ENCODE data around the gene BAZ2B. TPM values are rescaled to one million over a fixed set of nuclear protein-coding genes. Genes with fewer than 3 reads are reported as not detected.

The BAZ2B gene
- total and polyA plus RNA-seq, 4 donors, result 18.3 to 266 (median 39.5) TPM

- TF ChIP-seq, protein P1, sequence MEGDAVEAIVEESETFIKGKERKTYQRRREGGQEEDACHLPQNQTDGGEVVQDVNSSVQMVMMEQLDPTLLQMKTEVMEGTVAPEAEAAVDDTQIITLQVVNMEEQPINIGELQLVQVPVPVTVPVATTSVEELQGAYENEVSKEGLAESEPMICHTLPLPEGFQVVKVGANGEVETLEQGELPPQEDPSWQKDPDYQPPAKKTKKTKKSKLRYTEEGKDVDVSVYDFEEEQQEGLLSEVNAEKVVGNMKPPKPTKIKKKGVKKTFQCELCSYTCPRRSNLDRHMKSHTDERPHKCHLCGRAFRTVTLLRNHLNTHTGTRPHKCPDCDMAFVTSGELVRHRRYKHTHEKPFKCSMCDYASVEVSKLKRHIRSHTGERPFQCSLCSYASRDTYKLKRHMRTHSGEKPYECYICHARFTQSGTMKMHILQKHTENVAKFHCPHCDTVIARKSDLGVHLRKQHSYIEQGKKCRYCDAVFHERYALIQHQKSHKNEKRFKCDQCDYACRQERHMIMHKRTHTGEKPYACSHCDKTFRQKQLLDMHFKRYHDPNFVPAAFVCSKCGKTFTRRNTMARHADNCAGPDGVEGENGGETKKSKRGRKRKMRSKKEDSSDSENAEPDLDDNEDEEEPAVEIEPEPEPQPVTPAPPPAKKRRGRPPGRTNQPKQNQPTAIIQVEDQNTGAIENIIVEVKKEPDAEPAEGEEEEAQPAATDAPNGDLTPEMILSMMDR (IDR thresholded peaks at IDR 0.05; ENCODE audit: control extremely low read depth, extremely low read depth), result no peak
- no peak for DNase-seq
- Histone ChIP-seq H3K27me3 (ENCODE audit: control insufficient read depth in 3 of 3, insufficient read depth in 3 of 3, low read length in 2 of 3) (no peaks in the 10 kb centered on the region), H3K9ac (ENCODE audit: insufficient read depth in 1 of 2, low read length in 2 of 2) (no peak overlapping the region), H3K4me1 (ENCODE audit: control insufficient read depth in 5 of 5, insufficient read depth in 5 of 5, low read length in 5 of 5) (peaks cover 0 to 3% (median 0%) of the 10 kb centered on the region in 5 donors), H3K36me3 (ENCODE audit: control insufficient read depth in 4 of 4, insufficient read depth in 4 of 4, low read length in 4 of 4) (no peaks in the 10 kb centered on the region), H3K4me3 (no peak overlapping the region), H3K27ac (ENCODE audit: low read depth in 1 of 2, low read length in 1 of 2) (no peak overlapping the region), H3K9me3 (ENCODE audit: control insufficient read depth in 4 of 4, insufficient read depth in 3 of 4, low read length in 3 of 4) (peaks cover 0 to 7% (median 0%) of the 10 kb centered on the region in 4 donors)
- no peak for ATAC-seq (ENCODE audit: insufficient read depth, low FRiP score)
These were observed 23.4 kb upstream of the BAZ2B start for GRCh38 chr2:159639712-159640111.

- TF ChIP-seq, protein P1 (IDR thresholded peaks at IDR 0.05; ENCODE audit: control extremely low read depth, extremely low read depth), result no peak
- 78 to 96% methylated on average over 1 of the region's 1 CpG for WGBS, 2 donors
- ATAC-seq (ENCODE audit: insufficient read depth, low FRiP score) (no peak), DNase-seq (no peak)
- H3K9ac ChIP-seq (ENCODE audit: insufficient read depth in 1 of 2, low read length in 2 of 2), result no peak overlapping the region
- H3K27ac ChIP-seq (ENCODE audit: low read depth in 1 of 2, low read length in 1 of 2), result no peak overlapping the region
- no peaks in the 10 kb centered on the region for H3K36me3 ChIP-seq (ENCODE audit: control insufficient read depth in 4 of 4, insufficient read depth in 4 of 4, low read length in 4 of 4)
- no peaks in the 10 kb centered on the region for H3K27me3 ChIP-seq (ENCODE audit: control insufficient read depth in 3 of 3, insufficient read depth in 3 of 3, low read length in 2 of 3)
- no peak overlapping the region for H3K4me3 ChIP-seq
- H3K9me3 ChIP-seq (ENCODE audit: control insufficient read depth in 4 of 4, insufficient read depth in 3 of 4, low read length in 3 of 4), result peaks cover 0 to 7% (median 0%) of the 10 kb centered on the region in 4 donors
- H3K4me1 ChIP-seq (ENCODE audit: control insufficient read depth in 5 of 5, insufficient read depth in 5 of 5, low read length in 5 of 5), result peaks cover 0 to 3% (median 0%) of the 10 kb centered on the region in 5 donors
These were observed 22.7 kb upstream of the BAZ2B start for GRCh38 chr2:159639071-159639470.

- Histone ChIP-seq H3K36me3 (ENCODE audit: control insufficient read depth in 4 of 4, insufficient read depth in 4 of 4, low read length in 4 of 4) (no peaks in the 10 kb centered on the region), H3K4me1 (ENCODE audit: control insufficient read depth in 5 of 5, insufficient read depth in 5 of 5, low read length in 5 of 5) (peaks cover 0 to 3% (median 0%) of the 10 kb centered on the region in 5 donors), H3K9me3 (ENCODE audit: control insufficient read depth in 4 of 4, insufficient read depth in 3 of 4, low read length in 3 of 4) (peaks cover 0 to 7% (median 0%) of the 10 kb centered on the region in 4 donors), H3K4me3 (no peak overlapping the region), H3K9ac (ENCODE audit: insufficient read depth in 1 of 2, low read length in 2 of 2) (no peak overlapping the region), H3K27ac (ENCODE audit: low read depth in 1 of 2, low read length in 1 of 2) (no peak overlapping the region), H3K27me3 (ENCODE audit: control insufficient read depth in 3 of 3, insufficient read depth in 3 of 3, low read length in 2 of 3) (no peaks in the 10 kb centered on the region)
- ATAC-seq (ENCODE audit: insufficient read depth, low FRiP score) (no peak), DNase-seq (no peak)
- 73 to 84% methylated on average over 4 of the region's 4 CpGs for WGBS, 2 donors
- TF ChIP-seq, protein P1 (IDR thresholded peaks at IDR 0.05; ENCODE audit: control extremely low read depth, extremely low read depth), result no peak
These were observed 21.7 kb upstream of the BAZ2B start for GRCh38 chr2:159637988-159638501.

DNA sequence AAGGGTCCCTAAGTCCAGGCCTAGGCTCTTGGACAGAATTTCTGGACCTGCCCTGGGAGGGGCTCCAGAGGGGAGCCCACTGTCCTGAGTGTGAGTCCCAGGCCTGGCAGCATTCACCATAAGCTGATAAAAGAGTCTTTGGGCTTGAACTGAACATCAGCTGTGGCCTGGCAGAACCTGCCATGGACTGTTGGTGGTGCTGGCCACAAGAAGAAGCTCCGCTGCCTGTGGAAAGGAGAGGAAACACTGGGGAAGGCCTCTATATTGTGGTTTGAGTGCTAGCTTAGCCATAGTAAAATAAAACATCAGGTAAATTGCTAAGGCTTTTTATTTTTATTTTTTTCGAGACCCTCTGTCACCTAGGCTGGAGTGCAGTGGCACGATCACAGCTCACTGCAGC, 20.9 kb upstream of the BAZ2B start:
- WGBS, 2 donors, result 86 to 93% methylated on average over 3 of the region's 3 CpGs
- Histone ChIP-seq H3K4me1 (ENCODE audit: control insufficient read depth in 5 of 5, insufficient read depth in 5 of 5, low read length in 5 of 5) (peaks cover 0 to 3% (median 0%) of the 10 kb centered on the region in 5 donors), H3K27ac (ENCODE audit: low read depth in 1 of 2, low read length in 1 of 2) (no peak overlapping the region), H3K36me3 (ENCODE audit: control insufficient read depth in 4 of 4, insufficient read depth in 4 of 4, low read length in 4 of 4) (no peaks in the 10 kb centered on the region), H3K27me3 (ENCODE audit: control insufficient read depth in 3 of 3, insufficient read depth in 3 of 3, low read length in 2 of 3) (no peaks in the 10 kb centered on the region), H3K9ac (ENCODE audit: insufficient read depth in 1 of 2, low read length in 2 of 2) (no peak overlapping the region), H3K4me3 (no peak overlapping the region), H3K9me3 (ENCODE audit: control insufficient read depth in 4 of 4, insufficient read depth in 3 of 4, low read length in 3 of 4) (peaks cover 0 to 7% (median 0%) of the 10 kb centered on the region in 4 donors)
- ATAC-seq (ENCODE audit: insufficient read depth, low FRiP score), result no peak
- TF ChIP-seq, protein P1 (IDR thresholded peaks at IDR 0.05; ENCODE audit: control extremely low read depth, extremely low read depth), result no peak
- DNase-seq, result no peak
